CD14-positive monocyte (primary cell): ENCODE measurements around the gene GMEB2. TPM values are rescaled to one million over a fixed set of nuclear protein-coding genes. Genes with fewer than 3 reads are reported as not detected.

ENCODE experiments used
- DNase-seq, 3 donors: peaks; one replicate each; pipeline ENCODE4 v3.0.0-alpha.2; 2011 to 2022
- H2AFZ ChIP-seq: 2 replicates; pipeline ENCODE4 v1.6.0; 2012; ENCODE audit warnings: mild to moderate bottlenecking, low read depth, low read length, inconsistent platforms; ENCODE audit not compliant: insufficient read depth, poor library complexity, severe bottlenecking
- H3K27ac ChIP-seq, 2 donors: 1 replicate in 1 of 2; 2 replicates in 1 of 2; pipeline ENCODE4 v1.5.1; 2012 to 2013; ENCODE audit warnings: low read length in 2 of 2, control low read depth in 1 of 2, inconsistent platforms in 1 of 2, low read depth in 1 of 2, mild to moderate bottlenecking in 1 of 2
- H3K27me3 ChIP-seq, 2 donors: one replicate each; pipeline versions ENCODE4 v1.6.0 to v1.6.1; 2011 to 2013; ENCODE audit warnings: low read length in 2 of 2; ENCODE audit not compliant: control insufficient read depth in 2 of 2, insufficient read depth in 2 of 2
- H3K36me3 ChIP-seq, 2 donors: replicated peaks in 1 of 2; 1 replicate in 1 of 2; 2 replicates in 1 of 2; pipeline versions ENCODE4 v1.5.1 to v1.6.1; 2012 to 2013; ENCODE audit warnings: low read length in 2 of 2, control low read depth in 1 of 2, inconsistent platforms in 1 of 2, mild to moderate bottlenecking in 1 of 2; ENCODE audit not compliant: insufficient read depth in 2 of 2, control insufficient read depth in 1 of 2
- H3K4me1 ChIP-seq, 2 donors: 1 replicate in 1 of 2; 2 replicates in 1 of 2; pipeline versions ENCODE4 v1.5.1 to v1.6.1; 2012 to 2013; ENCODE audit warnings: low read length in 2 of 2, control low read depth in 1 of 2, inconsistent platforms in 1 of 2, mild to moderate bottlenecking in 1 of 2, moderate library complexity in 1 of 2; ENCODE audit not compliant: insufficient read depth in 2 of 2, control insufficient read depth in 1 of 2
- H3K4me2 ChIP-seq: replicated peaks from 2 replicates; pipeline ENCODE3; 2012; ENCODE audit warnings: low read length, moderate library complexity, mild to moderate bottlenecking; ENCODE audit not compliant: poor library complexity, severe bottlenecking; ENCODE audit errors: extremely low read depth
- H3K4me3 ChIP-seq, 3 experiments: fragments of 200-600 bp in 1 of 3; sonication (generic) in 1 of 3; replicated peaks in 1 of 3; 1 replicate in 2 of 3; 2 replicates in 1 of 3; pipeline ENCODE4 v1.5.1; 2011 to 2013; ENCODE audit warnings: low read length in 3 of 3, mild to moderate bottlenecking in 3 of 3, control low read depth in 2 of 3, low read depth in 2 of 3, inconsistent platforms in 1 of 3, moderate library complexity in 1 of 3
- H3K79me2 ChIP-seq: 2 replicates; pipeline ENCODE4 v1.6.0; 2012; ENCODE audit warnings: mild to moderate bottlenecking, control low read depth, inconsistent platforms, low read length, moderate library complexity; ENCODE audit not compliant: insufficient read depth
- H3K9ac ChIP-seq: 2 replicates; pipeline ENCODE4 v1.6.0; 2017; ENCODE audit warnings: low read length, mild to moderate bottlenecking; ENCODE audit not compliant: insufficient read depth, poor library complexity, severe bottlenecking
- H3K9me3 ChIP-seq, 2 donors: replicated peaks in 1 of 2; 1 replicate in 1 of 2; 2 replicates in 1 of 2; pipeline versions ENCODE4 v1.5.1 to v1.6.1; 2012 to 2013; ENCODE audit warnings: low read length in 2 of 2, control low read depth in 1 of 2; ENCODE audit not compliant: control insufficient read depth in 1 of 2, insufficient read depth in 1 of 2
- H4K20me1 ChIP-seq: 2 replicates; pipeline ENCODE4 v1.6.0; 2012; ENCODE audit warnings: mild to moderate bottlenecking, low read length, control low read depth, moderate library complexity; ENCODE audit not compliant: insufficient read depth
- H3K27ac Mint-ChIP-seq, 7 donors: one replicate each; pipeline ENCODE4 v1.8.0; 2020; ENCODE audit warnings: mild to moderate bottlenecking in 7 of 7, mixed read lengths in 7 of 7, moderate library complexity in 6 of 7, inconsistent platforms in 2 of 7
- H3K27me3 Mint-ChIP-seq, 3 donors: one replicate each; pipeline ENCODE4 v1.8.0; 2021 to 2022; ENCODE audit warnings: low read depth in 3 of 3, mild to moderate bottlenecking in 3 of 3, mixed read lengths in 3 of 3, moderate library complexity in 3 of 3, inconsistent platforms in 1 of 3
- H3K36me3 Mint-ChIP-seq, 2 donors: one replicate each; pipeline ENCODE4 v1.8.0; 2020; ENCODE audit warnings: mixed read lengths in 2 of 2, inconsistent platforms in 1 of 2, mild to moderate bottlenecking in 1 of 2
- H3K4me1 Mint-ChIP-seq: one replicate; pipeline ENCODE4 v1.8.0; 2020; ENCODE audit warnings: mild to moderate bottlenecking, mixed read lengths
- H3K4me3 Mint-ChIP-seq, 2 donors: one replicate each; pipeline ENCODE4 v1.8.0; 2020; ENCODE audit warnings: mild to moderate bottlenecking in 2 of 2, mixed read lengths in 2 of 2, moderate library complexity in 1 of 2
- H3K9me3 Mint-ChIP-seq, 7 donors: one replicate each; pipeline ENCODE4 v1.8.0; 2020 to 2022; ENCODE audit warnings: mixed read lengths in 7 of 7, mild to moderate bottlenecking in 6 of 7, moderate library complexity in 6 of 7, inconsistent platforms in 2 of 7
- WGBS: methylation state at CpG from one replicate; pipeline ENCODE4 v1.1.5; 2013; ENCODE audit warnings: missing lambda C conversion rate; ENCODE audit not compliant: insufficient coverage; 5-methylcytosine and 5-hydroxymethylcytosine counted together
- intact Hi-C, 2 donors: fragments of 100-400 bp; cut with micrococcal nuclease; formaldehyde crosslinking; loops; one replicate each; pipeline versions ENCODE4 v1.15.0 to v1.15.1; 2023
- polyA plus RNA-seq, 3 donors: library from polyadenylated mRNA; depleted of rRNA in 1 of 3; unstranded in 2 of 3; stranded (reverse) in 1 of 3; fragments of 300-500 nt in 2 of 3; fragments of >200 nt in 1 of 3; fragmentation: Illumina TruSeq in 2 of 3; gene quantifications; 1 replicate in 2 of 3; 2 replicates in 1 of 3; pipeline ENCODE4 v1.2.3, GENCODE V29; 2012 to 2021
- TF ChIP-seq, protein P1 (sequence below): fragments of 200-600 bp; IDR thresholded peaks from one replicate; pipeline ENCODE4 v1.8.0; 2022; ENCODE audit warnings: antibody characterized with exemption, mild to moderate bottlenecking

Gene GMEB2
- polyA plus RNA-seq, 3 donors = 2.7 to 11.7 (median 3.8) TPM

DNA sequence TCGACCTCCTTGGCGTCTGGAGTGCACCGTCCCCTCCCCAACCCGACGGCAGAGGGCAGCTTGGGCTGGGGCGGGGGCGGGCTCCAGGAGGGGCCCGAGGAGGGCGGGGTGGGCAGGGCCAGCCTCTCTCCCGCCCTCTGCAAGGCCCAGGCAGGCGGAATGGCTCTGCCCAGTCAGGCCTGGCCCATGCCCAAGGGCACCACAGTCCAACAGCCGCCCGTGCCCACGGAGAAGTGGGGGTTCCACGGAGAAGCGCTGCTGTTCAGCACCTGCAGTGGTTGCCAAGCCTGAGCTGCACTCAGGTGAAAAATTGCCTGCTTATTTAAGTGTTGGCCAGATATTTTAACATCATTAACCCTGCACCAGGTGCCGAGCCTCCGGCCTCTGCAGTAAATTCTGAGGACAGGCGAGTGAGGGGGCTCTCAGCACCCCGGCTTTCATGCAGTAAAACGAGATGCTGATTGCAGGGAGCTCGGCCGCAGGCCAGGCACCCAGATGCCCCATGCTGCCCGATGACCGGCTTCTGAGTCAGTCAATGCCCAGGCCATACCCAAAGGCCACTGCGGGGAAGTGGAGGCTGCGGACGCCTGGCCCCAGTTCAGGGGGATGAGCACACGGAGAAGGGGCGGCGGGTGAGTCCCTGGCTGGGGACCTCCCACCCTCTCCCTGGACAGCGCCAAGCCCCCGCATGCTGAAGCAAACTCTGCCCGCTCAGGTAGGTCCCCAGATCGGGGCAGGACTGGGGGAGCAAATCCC, 79.0 kb downstream of the GMEB2 start, which contains the start of gene SRMS:
SRMS (minus strand) TSS at position 25 of the 756 bp plus-strand sequence. CDS start 286 bp downstream, outside the sequence.
- DNase-seq = no peak
- 63% methylated on average over 26 of the region's 35 CpGs for WGBS
- intact Hi-C loops = no loop called here
- Histone ChIP-seq H3K27ac (no peak within 1 kb of the TSS), H3K9ac (no peak within 1 kb of the TSS), H3K27me3 (peaks cover 0 to 50% of the 10 kb centered on the region in 2 donors), H2AFZ (no peak within 1 kb of the TSS), H3K4me1 (peaks cover 4 to 8% of the 10 kb centered on the region in 2 donors), H3K36me3 (no peaks in the 10 kb centered on the region), H3K9me3 (peaks cover 0 to under 1% of the 10 kb centered on the region in 2 donors), H3K4me3 (no peak within 1 kb of the TSS), H3K4me2 (no peak within 1 kb of the TSS), H3K79me2 (no peaks in the 10 kb centered on the region), H4K20me1 (peaks cover 2% of the 10 kb centered on the region)
- Mint-ChIP-seq H3K36me3 (no peaks in the 10 kb centered on the region), H3K27me3 (peaks cover 40 to 84% (median 55%) of the 10 kb centered on the region in 3 donors), H3K27ac (no peak within 1 kb of the TSS), H3K4me1 (peaks cover 6% of the 10 kb centered on the region), H3K9me3 (peaks cover 0 to 5% (median 2%) of the 10 kb centered on the region in 7 donors), H3K4me3 (peak within 1 kb of the TSS in 1 of 2 donors; percentile 65)
- TF ChIP-seq, protein P1, sequence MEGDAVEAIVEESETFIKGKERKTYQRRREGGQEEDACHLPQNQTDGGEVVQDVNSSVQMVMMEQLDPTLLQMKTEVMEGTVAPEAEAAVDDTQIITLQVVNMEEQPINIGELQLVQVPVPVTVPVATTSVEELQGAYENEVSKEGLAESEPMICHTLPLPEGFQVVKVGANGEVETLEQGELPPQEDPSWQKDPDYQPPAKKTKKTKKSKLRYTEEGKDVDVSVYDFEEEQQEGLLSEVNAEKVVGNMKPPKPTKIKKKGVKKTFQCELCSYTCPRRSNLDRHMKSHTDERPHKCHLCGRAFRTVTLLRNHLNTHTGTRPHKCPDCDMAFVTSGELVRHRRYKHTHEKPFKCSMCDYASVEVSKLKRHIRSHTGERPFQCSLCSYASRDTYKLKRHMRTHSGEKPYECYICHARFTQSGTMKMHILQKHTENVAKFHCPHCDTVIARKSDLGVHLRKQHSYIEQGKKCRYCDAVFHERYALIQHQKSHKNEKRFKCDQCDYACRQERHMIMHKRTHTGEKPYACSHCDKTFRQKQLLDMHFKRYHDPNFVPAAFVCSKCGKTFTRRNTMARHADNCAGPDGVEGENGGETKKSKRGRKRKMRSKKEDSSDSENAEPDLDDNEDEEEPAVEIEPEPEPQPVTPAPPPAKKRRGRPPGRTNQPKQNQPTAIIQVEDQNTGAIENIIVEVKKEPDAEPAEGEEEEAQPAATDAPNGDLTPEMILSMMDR = no peak

DNA sequence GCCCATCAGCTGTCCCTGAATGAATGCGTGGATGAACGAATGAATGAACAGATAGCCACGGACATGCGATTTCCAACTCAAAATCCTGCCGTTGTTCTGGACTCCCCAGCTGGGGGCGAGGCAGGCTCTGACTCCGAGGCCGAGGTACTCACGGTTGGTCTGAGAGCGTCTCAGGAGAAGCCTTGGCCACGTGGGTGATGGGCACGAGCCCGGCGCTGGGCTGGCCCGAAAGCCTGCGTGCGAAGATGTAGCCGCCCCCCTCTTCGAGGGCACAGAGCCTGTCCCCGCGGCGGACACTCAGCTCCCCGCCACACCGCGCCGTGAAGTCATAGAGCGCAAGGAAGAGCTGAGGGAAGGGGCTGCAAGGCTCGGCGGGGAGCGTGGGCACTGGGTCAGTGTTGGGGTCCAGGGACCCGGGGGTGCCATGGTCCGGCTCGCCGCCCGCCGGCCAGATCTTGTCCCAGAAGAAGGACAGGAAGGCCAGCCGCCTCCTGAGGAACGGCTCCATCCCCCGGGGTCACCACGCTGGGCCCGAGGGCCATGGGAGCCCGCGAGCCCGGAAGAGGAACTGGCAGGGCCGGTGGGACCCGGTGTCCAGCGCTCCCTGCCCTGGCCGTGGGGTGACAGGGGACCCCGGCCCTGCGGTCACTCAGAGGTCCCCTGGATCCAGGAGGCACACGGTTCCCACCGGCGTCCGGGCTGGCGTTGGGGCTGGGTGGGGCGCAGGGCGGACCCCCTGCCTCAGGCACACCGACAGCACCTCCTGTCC, 79.8 kb downstream of the GMEB2 start:
- Mint-ChIP-seq H3K4me1 (peaks cover 2% of the 10 kb centered on the region), H3K9me3 (peaks cover 0 to 5% (median under 1%) of the 10 kb centered on the region in 7 donors), H3K36me3 (no peaks in the 10 kb centered on the region), H3K4me3 (peak overlapping the region in 1 of 2 donors; percentile 42), H3K27ac (no peak overlapping the region), H3K27me3 (peaks cover 33 to 78% (median 49%) of the 10 kb centered on the region in 3 donors)
- H3K4me1 ChIP-seq = peaks cover 0 to under 1% of the 10 kb centered on the region in 2 donors
- no peaks in the 10 kb centered on the region for H3K79me2 ChIP-seq
- TF ChIP-seq, protein P1 = no peak
- H2AFZ ChIP-seq = no peak overlapping the region
- H3K4me2 ChIP-seq = no peak overlapping the region
- H3K4me3 ChIP-seq = no peak overlapping the region
- peaks cover 0 to 46% of the 10 kb centered on the region in 2 donors for H3K27me3 ChIP-seq
- intact Hi-C loops = no loop called here
- no peaks in the 10 kb centered on the region for H3K9me3 ChIP-seq
- no peaks in the 10 kb centered on the region for H4K20me1 ChIP-seq
- no peak for DNase-seq
- no peak overlapping the region for H3K27ac ChIP-seq
- no peak overlapping the region for H3K9ac ChIP-seq
- H3K36me3 ChIP-seq = no peaks in the 10 kb centered on the region
- WGBS = 65% methylated on average over 58 of the region's 58 CpGs
